Activated CD8-positive, alpha-beta T cell treated with anti-CD3 and anti-CD28 coated beads, Interleukin-2, amount 10 ng/mL, durations not matched to agents 7 days and 5 days (primary cell): ENCODE measurements around the gene FCGR3B. TPM values are rescaled to one million over a fixed set of nuclear protein-coding genes. Genes with fewer than 3 reads are reported as not detected.
"Not testable (repeated sequence)": the region's sequence is repeated elsewhere in the genome, so short reads cannot be mapped to it uniquely, and the experiment has no call there.

ENCODE experiments used
- ATAC-seq: fragments of 150-1000 bp; cut with Tn5 transposase; one replicate; pipeline ENCODE4 v1.10.0; 2021; ENCODE audit warnings: moderate library complexity
- CTCF ChIA-PET: fragments of 350-600 bp; sonication (Branson Sonifier 250); formaldehyde crosslinking; loops from one replicate; lab custom pipeline; 2021; ENCODE audit warnings: antibody characterized with exemption; lab: Charles Lee
- POLR2A ChIA-PET: fragments of 350-600 bp; sonication (Branson Sonifier 250); formaldehyde crosslinking; loops from one replicate; lab custom pipeline; 2021; ENCODE audit warnings: antibody characterized with exemption; lab: Charles Lee
- DNase-seq: peaks from one replicate; pipeline ENCODE4 v3.0.0-alpha.2; 2020
- H3K27ac Mint-ChIP-seq: one replicate; pipeline ENCODE4 v1.8.0; 2021; ENCODE audit warnings: mild to moderate bottlenecking, mixed read lengths
- H3K27me3 Mint-ChIP-seq: one replicate; pipeline ENCODE4 v1.8.0; 2021; ENCODE audit warnings: low read depth, mixed read lengths
- H3K36me3 Mint-ChIP-seq: one replicate; pipeline ENCODE4 v1.8.0; 2021; ENCODE audit warnings: low read depth, mixed read lengths
- H3K4me1 Mint-ChIP-seq: one replicate; pipeline ENCODE4 v1.8.0; 2021; ENCODE audit warnings: low read depth, mixed read lengths
- H3K4me3 Mint-ChIP-seq: one replicate; pipeline ENCODE4 v1.8.0; 2021; ENCODE audit warnings: mild to moderate bottlenecking, mixed read lengths
- H3K9me3 Mint-ChIP-seq: one replicate; pipeline ENCODE4 v1.8.0; 2022; ENCODE audit warnings: mixed read lengths; ENCODE audit not compliant: insufficient read depth
- total RNA-seq, 2 experiments: library from RNA; stranded (reverse); gene quantifications; one replicate each; pipeline ENCODE4 v1.2.3, GENCODE V29; 2021

FCGR3B gene
- total RNA-seq, 2 experiments from 2014 or later: not detected

DNA sequence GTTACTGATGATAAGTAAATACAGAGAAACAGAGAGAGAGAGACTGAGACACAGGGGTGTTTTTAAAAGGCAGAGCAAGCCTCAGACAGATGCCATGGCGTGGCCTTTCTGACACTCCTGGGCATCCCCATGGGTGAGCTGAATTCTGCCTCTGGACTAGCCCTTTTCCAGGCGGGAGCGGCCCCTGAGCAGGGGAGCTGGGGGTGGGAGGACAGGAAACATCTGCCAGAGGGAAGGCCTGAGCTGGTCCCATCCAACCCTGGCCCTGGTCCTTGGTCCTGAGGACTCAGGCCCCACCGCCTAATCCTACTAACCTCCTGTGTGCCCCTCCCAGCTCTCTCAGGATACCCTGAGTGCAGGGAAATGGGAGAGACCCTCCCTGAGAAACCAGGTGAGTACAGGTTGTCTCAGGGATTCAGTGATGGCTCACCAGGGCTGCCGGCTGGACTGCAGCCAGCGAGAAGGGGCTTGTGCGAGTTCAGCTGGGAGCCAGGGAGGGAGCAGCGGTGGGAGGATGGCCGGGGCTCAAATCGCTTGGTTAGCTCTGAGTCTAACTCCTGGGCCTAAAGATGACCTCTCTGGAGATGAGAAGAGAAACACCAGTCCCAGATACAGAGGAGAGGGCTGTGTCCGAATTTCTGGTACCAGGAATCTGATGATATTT is 37.8 kb downstream of the FCGR3B start:
- H3K9me3 Mint-ChIP-seq, POLR2A ChIA-PET, ATAC-seq, DNase-seq, CTCF ChIA-PET, H3K4me1 Mint-ChIP-seq, H3K27ac Mint-ChIP-seq, H3K4me3 Mint-ChIP-seq, H3K36me3 Mint-ChIP-seq, H3K27me3 Mint-ChIP-seq: not testable (repeated sequence)

DNA sequence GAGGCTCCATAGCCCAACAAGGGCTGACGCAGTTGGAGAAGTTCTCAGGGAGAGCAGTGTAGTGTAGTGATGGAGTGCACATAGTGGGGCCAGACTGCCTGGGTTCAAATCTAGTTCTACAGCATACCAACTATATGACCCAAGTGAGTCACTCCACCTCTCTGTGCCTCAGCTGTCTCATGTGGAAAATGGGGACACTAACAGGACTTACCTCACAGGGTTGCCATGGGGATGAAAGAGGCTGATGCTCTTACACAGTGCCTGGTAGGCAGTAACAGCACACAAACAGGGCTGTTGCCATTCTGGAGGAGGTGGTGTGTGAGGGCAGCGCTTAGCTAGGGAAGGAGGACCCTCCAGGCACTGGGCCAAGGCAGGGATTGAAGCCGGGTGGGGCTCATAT is 38.4 kb downstream of the FCGR3B start:
- H3K9me3 Mint-ChIP-seq, H3K4me1 Mint-ChIP-seq, H3K27me3 Mint-ChIP-seq, POLR2A ChIA-PET, H3K4me3 Mint-ChIP-seq, CTCF ChIA-PET, ATAC-seq, DNase-seq, H3K27ac Mint-ChIP-seq, H3K36me3 Mint-ChIP-seq: not testable (repeated sequence)

GRCh38 chr1:161589920-161590319 is 41.1 kb downstream of the FCGR3B start:
- H3K27me3 Mint-ChIP-seq, DNase-seq, POLR2A ChIA-PET, H3K27ac Mint-ChIP-seq, H3K4me1 Mint-ChIP-seq, CTCF ChIA-PET, H3K4me3 Mint-ChIP-seq, H3K36me3 Mint-ChIP-seq, ATAC-seq, H3K9me3 Mint-ChIP-seq: not testable (repeated sequence)

- H3K4me3 Mint-ChIP-seq, CTCF ChIA-PET, H3K27me3 Mint-ChIP-seq, H3K4me1 Mint-ChIP-seq, H3K27ac Mint-ChIP-seq, DNase-seq, ATAC-seq, POLR2A ChIA-PET, H3K36me3 Mint-ChIP-seq, H3K9me3 Mint-ChIP-seq: not testable (repeated sequence)
Measured at GRCh38 chr1:161589365-161589764, 41.6 kb downstream of the FCGR3B start.

DNA sequence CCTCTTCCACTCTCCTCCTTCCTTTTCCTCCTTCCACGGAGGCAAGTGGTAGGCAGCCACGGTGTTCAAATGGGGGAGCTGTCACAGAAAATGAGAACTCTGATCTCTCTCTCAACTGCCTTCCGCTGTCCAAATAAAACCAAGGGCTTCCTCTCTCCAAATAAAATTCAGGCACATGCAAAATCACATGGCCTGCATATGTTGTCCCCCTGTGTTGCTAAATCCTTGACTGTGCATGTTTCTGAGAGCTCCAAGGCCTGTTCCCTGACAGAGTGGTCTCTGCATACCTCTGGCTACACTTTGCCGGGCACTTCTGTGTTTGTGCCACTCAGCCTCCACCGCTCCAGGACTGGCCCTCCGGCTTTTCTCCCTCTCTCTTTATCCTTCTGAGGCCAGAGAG is 42.4 kb downstream of the FCGR3B start:
- H3K36me3 Mint-ChIP-seq, CTCF ChIA-PET, H3K9me3 Mint-ChIP-seq, ATAC-seq, H3K27me3 Mint-ChIP-seq, POLR2A ChIA-PET, DNase-seq, H3K4me1 Mint-ChIP-seq, H3K27ac Mint-ChIP-seq, H3K4me3 Mint-ChIP-seq: not testable (repeated sequence)

GRCh38 chr1:161582882-161583281 is 48.1 kb downstream of the FCGR3B start:
- H3K4me1 Mint-ChIP-seq, CTCF ChIA-PET, H3K27me3 Mint-ChIP-seq, DNase-seq, H3K4me3 Mint-ChIP-seq, H3K36me3 Mint-ChIP-seq, POLR2A ChIA-PET, H3K9me3 Mint-ChIP-seq, ATAC-seq, H3K27ac Mint-ChIP-seq: not testable (repeated sequence)

- CTCF ChIA-PET, H3K36me3 Mint-ChIP-seq, H3K27me3 Mint-ChIP-seq, DNase-seq, ATAC-seq, H3K4me3 Mint-ChIP-seq, H3K4me1 Mint-ChIP-seq, H3K27ac Mint-ChIP-seq, H3K9me3 Mint-ChIP-seq, POLR2A ChIA-PET: not testable (repeated sequence)
Measured at GRCh38 chr1:161580879-161581537, 50.0 kb downstream of the FCGR3B start.

GRCh38 chr1:161579856-161580507 is 51.0 kb downstream of the FCGR3B start:
- POLR2A ChIA-PET, H3K9me3 Mint-ChIP-seq, H3K4me3 Mint-ChIP-seq, ATAC-seq, H3K27me3 Mint-ChIP-seq, H3K36me3 Mint-ChIP-seq, H3K4me1 Mint-ChIP-seq, CTCF ChIA-PET, H3K27ac Mint-ChIP-seq, DNase-seq: not testable (repeated sequence)

DNA sequence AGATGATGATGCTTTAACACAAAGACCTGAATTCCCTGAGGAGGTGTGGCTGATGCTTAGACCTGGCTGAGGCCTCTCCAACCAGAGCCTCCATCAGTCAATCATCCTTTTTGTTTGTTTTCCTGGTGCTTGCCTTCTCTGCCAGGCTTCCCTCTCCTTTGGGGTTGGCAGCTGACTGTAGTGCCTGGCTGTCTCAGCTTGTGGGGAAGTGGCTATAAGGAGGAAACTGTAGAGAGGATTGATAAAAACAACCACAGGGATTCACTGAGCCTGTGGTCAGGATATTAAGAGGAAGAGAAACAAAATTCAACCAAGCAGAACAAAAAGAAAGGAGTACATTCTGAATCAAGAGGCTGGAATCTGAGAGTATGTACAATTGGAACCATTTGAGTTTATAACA is 54.3 kb downstream of the FCGR3B start:
- H3K27me3 Mint-ChIP-seq, CTCF ChIA-PET, H3K36me3 Mint-ChIP-seq, ATAC-seq, H3K9me3 Mint-ChIP-seq, DNase-seq, POLR2A ChIA-PET, H3K4me3 Mint-ChIP-seq, H3K27ac Mint-ChIP-seq, H3K4me1 Mint-ChIP-seq: not testable (repeated sequence)

Other genes starting within 250 kb of the FCGR3B start
- gene FCGR2A, start 125.7 kb downstream of the FCGR3B start, total RNA-seq: under 1 TPM in 1 of 2 experiments, not detected in 1; 0.21 TPM
- gene HSPA6, start 106.6 kb downstream of the FCGR3B start, total RNA-seq: 1 to 10 TPM in 1 of 2 experiments, under 1 TPM in 1; 0.94 to 1.1 TPM
- gene FCGR3A, start 81.4 kb downstream of the FCGR3B start, total RNA-seq: under 1 TPM; 0.50 to 0.52 TPM
- gene FCGR2B, start 32.0 kb upstream of the FCGR3B start, total RNA-seq: not detected
- not detected for gene FCRLA, start 76.1 kb upstream of the FCGR3B start, total RNA-seq
- gene FCRLB, start 90.4 kb upstream of the FCGR3B start, total RNA-seq: under 1 TPM; 0.97 TPM
- gene DUSP12, start 118.6 kb upstream of the FCGR3B start, total RNA-seq: 10 to 100 TPM; 24.1 to 27.6 TPM
- 10 to 100 TPM; 15.2 to 17.1 TPM for gene ATF6, start 135.1 kb upstream of the FCGR3B start, total RNA-seq